Naive B cell (primary cell): ENCODE measurements around the gene PIGZ. TPM values are rescaled to one million over a fixed set of nuclear protein-coding genes. Genes with fewer than 3 reads are reported as not detected.

Experiments used
- ATAC-seq, 2 donors: fragments of 150-1000 bp; cut with Tn5 transposase; 2 replicates each; pipeline ENCODE4 v1.10.0; 2021; ENCODE audit warnings: low read depth in 2 of 2, mild to moderate bottlenecking in 2 of 2, moderate library complexity in 2 of 2
- DNase-seq: peaks from one replicate; pipeline ENCODE4 v3.0.0; 2022
- H3K27ac Mint-ChIP-seq, 6 donors: one replicate each; pipeline ENCODE4 v1.8.0; 2020 to 2022; ENCODE audit warnings: mild to moderate bottlenecking in 6 of 6, mixed read lengths in 6 of 6, moderate library complexity in 5 of 6, inconsistent platforms in 2 of 6
- H3K27me3 Mint-ChIP-seq, 3 donors: one replicate each; pipeline ENCODE4 v1.8.0; 2021 to 2022; ENCODE audit warnings: mixed read lengths in 3 of 3, mild to moderate bottlenecking in 1 of 3
- H3K36me3 Mint-ChIP-seq, 2 donors: one replicate each; pipeline ENCODE4 v1.8.0; 2020 to 2022; ENCODE audit warnings: mixed read lengths in 2 of 2, inconsistent platforms in 1 of 2, mild to moderate bottlenecking in 1 of 2
- H3K4me1 Mint-ChIP-seq, 3 donors: one replicate each; pipeline ENCODE4 v1.8.0; 2020 to 2022; ENCODE audit warnings: mixed read lengths in 3 of 3, inconsistent platforms in 1 of 3, mild to moderate bottlenecking in 1 of 3, moderate library complexity in 1 of 3
- H3K4me3 Mint-ChIP-seq, 8 donors: one replicate each; pipeline ENCODE4 v1.8.0; 2020 to 2022; ENCODE audit warnings: mild to moderate bottlenecking in 8 of 8, mixed read lengths in 8 of 8, moderate library complexity in 8 of 8, inconsistent platforms in 2 of 8
- H3K9me3 Mint-ChIP-seq, 7 donors: one replicate each; pipeline ENCODE4 v1.8.0; 2020 to 2022; ENCODE audit warnings: mixed read lengths in 7 of 7, mild to moderate bottlenecking in 5 of 7, inconsistent platforms in 2 of 7, moderate library complexity in 1 of 7
- polyA plus RNA-seq, 6 donors: library from polyadenylated mRNA; unstranded; fragments of 300-500 nt; fragmentation: Illumina TruSeq; gene quantifications; one replicate each; pipeline ENCODE4 v1.2.3, GENCODE V29; 2021; ENCODE audit warnings: low read depth in 6 of 6

Gene PIGZ, protein sequence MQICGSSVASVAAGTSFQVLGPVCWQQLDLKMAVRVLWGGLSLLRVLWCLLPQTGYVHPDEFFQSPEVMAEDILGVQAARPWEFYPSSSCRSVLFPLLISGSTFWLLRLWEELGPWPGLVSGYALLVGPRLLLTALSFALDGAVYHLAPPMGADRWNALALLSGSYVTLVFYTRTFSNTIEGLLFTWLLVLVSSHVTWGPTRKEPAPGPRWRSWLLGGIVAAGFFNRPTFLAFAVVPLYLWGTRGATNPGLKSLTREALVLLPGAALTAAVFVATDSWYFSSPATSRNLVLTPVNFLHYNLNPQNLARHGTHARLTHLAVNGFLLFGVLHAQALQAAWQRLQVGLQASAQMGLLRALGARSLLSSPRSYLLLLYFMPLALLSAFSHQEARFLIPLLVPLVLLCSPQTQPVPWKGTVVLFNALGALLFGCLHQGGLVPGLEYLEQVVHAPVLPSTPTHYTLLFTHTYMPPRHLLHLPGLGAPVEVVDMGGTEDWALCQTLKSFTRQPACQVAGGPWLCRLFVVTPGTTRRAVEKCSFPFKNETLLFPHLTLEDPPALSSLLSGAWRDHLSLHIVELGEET
- 1 to 10 TPM in 3 of 6 donors, under 1 TPM in 2, not detected in 1; 0.45 to 2.6 (median 1.1) TPM for polyA plus RNA-seq

DNA sequence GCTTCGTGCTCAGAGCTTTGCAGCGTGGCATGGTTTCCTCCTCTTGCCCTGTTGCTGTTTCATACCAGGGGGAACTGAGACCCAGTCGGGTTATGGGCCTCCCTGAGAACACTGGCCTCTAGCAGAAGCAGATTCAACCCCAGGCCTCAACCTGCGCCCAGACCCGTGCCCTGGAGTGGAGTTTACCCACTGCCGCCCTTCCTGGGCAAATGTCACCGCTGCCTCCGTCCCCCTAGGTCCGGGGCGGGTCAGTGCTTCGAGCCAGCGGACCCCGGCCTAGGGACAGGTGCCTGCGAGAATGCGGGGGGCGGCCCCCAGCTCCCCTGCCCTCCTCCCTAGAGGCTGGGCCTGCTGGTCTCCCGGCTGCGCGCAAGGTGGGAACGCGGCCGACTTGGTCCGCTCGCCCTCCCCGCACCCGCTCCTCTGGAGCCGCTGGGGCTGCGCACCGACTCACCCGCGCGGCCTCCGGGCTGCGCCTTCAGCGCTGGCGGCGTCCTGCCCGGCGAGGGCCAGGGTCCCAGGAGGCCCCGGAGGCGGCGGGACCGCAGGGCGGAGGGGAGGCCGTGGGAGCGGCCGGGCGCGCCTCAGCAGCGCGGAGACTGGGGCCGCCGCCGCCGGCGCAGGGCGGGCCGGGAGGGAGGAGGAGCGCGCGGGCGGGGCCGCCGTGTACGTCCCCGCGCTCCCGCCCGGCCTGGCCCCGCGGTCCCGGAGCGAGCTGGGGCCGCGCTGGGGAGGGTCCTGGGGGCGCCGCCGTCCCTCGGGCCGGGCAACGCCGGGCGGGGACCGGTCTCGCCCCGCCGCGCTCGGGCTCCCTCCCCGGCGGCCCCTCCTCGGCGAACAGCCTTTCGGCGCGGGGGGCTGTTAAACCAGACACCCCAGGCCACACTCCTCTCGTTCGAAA is at the start of gene PIGZ:
PIGZ (minus strand) TSS at position 601 of the 901 bp plus-strand sequence. CDS start 16,802 bp downstream, outside the sequence.
- ATAC-seq, result peak; percentile 67 to 68
- Mint-ChIP-seq H3K27ac (peak within 1 kb of the TSS in 4 of 6 donors; percentile 16 to 88 (median 80)), H3K9me3 (no peaks in the 10 kb centered on the region), H3K27me3 (peaks cover 0 to 10% (median 0%) of the 10 kb centered on the region in 3 donors), H3K4me3 (peak within 1 kb of the TSS; percentile 82 to 92 (median 88)), H3K36me3 (no peaks in the 10 kb centered on the region), H3K4me1 (peaks cover 6 to 27% (median 24%) of the 10 kb centered on the region in 3 donors)
- DNase-seq, result peak; percentile 42

DNA sequence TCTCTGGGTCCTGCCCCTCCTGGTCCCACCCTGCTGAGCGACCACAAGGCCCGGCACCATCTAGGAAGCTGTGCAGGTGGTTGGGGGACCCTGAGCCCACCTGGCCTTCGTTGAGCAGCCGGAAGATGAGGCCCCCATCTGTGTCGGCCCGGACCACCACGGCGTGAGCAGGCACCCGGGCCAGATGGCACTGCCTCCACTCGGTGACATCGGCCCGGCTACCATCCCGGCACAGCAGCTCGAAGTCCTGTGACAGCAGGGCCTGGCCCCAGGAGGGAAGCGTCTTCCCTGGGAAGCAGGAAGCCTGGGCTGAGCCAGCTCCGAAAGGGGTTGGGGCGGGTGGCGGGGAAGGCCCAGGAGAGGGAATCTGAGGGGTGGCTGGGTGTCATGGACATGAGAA is 48.4 kb upstream of the PIGZ start:
- no peak for DNase-seq

DNA sequence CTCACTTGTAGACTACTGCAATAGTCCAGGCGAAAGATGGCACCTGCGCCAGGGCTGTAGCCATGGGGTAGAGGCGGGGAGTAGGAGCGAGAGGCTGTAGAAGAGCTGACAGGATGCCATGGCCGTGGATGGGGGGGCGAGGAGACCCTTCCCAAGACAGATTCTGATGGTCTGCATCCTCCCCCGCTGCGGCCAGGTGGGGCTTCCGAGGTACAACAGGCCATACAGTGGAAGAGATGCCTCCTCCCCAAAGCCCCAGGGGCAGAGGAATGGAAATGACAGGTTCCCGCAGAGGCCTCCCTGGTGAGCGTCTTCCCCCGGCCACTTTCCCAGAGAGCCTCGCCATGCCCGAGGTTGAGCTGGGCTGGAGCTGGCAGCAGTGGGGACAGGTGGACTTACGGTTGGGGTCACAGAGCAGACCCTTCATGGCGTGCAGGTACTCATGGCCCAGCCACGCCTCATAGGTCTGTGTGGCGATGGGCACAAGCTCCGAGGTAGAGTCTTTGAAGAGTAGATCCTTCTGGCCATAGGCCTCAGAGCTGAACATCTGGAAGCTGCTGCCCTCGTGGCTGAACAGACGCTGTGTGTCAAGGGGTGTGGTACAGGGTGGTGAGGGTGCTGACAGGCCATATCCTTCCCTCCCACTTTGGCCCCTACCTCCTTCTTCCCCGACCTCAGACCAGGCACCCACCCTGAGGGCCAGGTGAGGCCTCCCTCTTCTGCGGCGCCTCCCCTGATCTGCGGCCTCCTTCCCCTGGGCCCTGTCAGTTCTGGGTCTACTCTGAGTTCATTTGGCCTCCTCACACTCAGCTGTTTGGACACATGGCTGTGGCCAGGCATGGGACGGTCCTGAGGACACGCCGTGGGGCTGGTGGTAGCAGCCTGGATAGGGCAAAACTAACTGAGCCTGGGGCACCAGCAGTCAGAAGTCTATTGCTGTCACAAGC is 47.4 kb upstream of the PIGZ start:
- ATAC-seq (no peak), DNase-seq (no peak)
- Mint-ChIP-seq H3K4me1 (no peaks in the 10 kb centered on the region), H3K27ac (no peak overlapping the region), H3K36me3 (no peaks in the 10 kb centered on the region), H3K4me3 (peak overlapping the region in 1 of 8 donors; percentile 15), H3K27me3 (peaks cover 0 to 13% (median 6%) of the 10 kb centered on the region in 3 donors), H3K9me3 (peaks cover 0 to 3% (median 0%) of the 10 kb centered on the region in 7 donors)

More for the DNA sequence above, 48.4 kb upstream of the PIGZ start:
- peaks cover 0 to 5% (median 0%) of the 10 kb centered on the region in 3 donors for H3K4me1 Mint-ChIP-seq
- H3K36me3 Mint-ChIP-seq, result no peaks in the 10 kb centered on the region
- peaks cover 0 to 17% (median 8%) of the 10 kb centered on the region in 3 donors for H3K27me3 Mint-ChIP-seq
- H3K9me3 Mint-ChIP-seq, result peaks cover 0 to 3% (median 0%) of the 10 kb centered on the region in 7 donors
- H3K4me3 Mint-ChIP-seq, result peak overlapping the region in 1 of 8 donors; percentile 47
- H3K27ac Mint-ChIP-seq, result no peak overlapping the region
- ATAC-seq, result no peak

DNA sequence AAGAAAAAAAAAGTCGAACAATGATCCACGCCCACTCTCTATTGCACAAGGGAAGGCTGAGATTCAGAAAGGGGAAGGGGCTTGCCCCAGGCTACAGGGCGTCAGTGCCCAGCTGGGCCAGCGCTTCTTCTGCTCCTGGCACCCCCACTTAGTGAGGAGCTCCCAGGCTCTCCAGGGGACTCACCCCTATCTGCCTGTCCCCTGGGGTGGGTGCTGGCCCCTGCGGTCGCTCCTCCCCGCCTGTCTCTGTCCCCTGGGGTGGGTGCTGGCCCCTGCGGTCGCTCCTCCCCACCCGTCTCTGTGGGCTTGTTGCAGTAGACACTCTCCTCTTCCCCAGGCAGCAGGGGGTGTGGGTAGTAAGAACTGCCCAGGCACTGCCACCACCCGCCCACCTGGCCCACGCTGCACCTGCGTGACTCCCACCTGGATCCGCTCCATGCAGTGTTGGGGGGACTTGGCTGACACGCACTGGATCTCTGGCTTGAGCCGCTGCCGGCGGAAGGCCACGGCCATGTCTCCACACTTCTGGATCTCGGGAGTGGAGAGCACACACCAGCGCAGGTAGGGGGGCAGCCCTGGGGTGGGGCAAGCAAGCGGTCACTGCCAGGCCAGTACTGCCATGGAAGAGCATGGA is 46.4 kb upstream of the PIGZ start:
- H3K9me3 Mint-ChIP-seq, result peaks cover 0 to 3% (median 0%) of the 10 kb centered on the region in 7 donors

DNA sequence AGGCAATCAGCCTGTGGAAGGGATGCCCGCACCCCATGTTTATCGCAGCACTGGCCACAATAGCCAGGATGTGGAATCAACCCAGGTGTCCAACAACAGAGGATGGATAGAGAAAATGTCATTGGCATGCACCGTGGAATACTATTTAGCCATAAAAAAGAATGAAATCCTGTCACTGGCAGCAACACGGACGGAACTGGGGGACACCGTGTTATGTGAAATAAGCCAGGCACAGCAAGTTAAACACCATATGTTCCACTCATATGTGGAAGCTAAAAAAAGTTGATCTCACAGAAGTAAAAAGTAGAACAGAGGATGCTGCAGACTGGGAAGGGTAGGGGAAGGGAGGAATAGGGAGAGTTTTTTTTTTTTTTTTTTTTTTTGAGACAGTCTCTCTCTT is 45.4 kb upstream of the PIGZ start:
- Mint-ChIP-seq H3K36me3 (no peaks in the 10 kb centered on the region), H3K27ac (no peak overlapping the region), H3K4me1 (no peaks in the 10 kb centered on the region), H3K4me3 (peak overlapping the region in 1 of 8 donors; percentile 21), H3K27me3 (peaks cover 0 to 14% (median 5%) of the 10 kb centered on the region in 3 donors), H3K9me3 (peaks cover 0 to 3% (median 0%) of the 10 kb centered on the region in 7 donors)
- DNase-seq (no peak), ATAC-seq (no peak)

More for the DNA sequence above, 46.4 kb upstream of the PIGZ start:
- DNase-seq (no peak), ATAC-seq (no peak)
- Mint-ChIP-seq H3K27ac (no peak overlapping the region), H3K4me3 (no peak overlapping the region), H3K36me3 (no peaks in the 10 kb centered on the region), H3K4me1 (no peaks in the 10 kb centered on the region), H3K27me3 (peaks cover 0 to 12% (median 10%) of the 10 kb centered on the region in 3 donors)

DNA sequence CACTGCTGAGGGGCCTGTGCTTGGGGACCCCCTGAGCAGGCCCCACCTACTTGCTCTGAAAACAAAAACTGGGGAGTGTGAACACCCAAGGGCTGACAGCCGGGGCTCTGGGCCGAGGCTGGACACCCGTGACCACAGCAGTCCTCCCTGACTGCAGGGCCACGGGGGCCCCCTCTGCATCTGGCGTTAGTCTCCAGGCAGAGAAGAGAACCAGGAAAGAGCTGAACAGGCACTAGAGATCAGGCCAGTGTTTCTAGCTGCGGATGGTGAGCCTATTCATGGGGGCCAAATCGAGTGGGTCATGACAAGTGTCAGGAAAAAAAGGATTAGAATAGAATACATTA is 43.9 kb upstream of the PIGZ start:
- Mint-ChIP-seq H3K27me3 (peaks cover 0 to 14% (median 5%) of the 10 kb centered on the region in 3 donors), H3K9me3 (peaks cover 0 to 3% (median 0%) of the 10 kb centered on the region in 7 donors), H3K27ac (no peak overlapping the region), H3K36me3 (no peaks in the 10 kb centered on the region), H3K4me3 (no peak overlapping the region), H3K4me1 (no peaks in the 10 kb centered on the region)
- ATAC-seq, result no peak
- no peak for DNase-seq

DNA sequence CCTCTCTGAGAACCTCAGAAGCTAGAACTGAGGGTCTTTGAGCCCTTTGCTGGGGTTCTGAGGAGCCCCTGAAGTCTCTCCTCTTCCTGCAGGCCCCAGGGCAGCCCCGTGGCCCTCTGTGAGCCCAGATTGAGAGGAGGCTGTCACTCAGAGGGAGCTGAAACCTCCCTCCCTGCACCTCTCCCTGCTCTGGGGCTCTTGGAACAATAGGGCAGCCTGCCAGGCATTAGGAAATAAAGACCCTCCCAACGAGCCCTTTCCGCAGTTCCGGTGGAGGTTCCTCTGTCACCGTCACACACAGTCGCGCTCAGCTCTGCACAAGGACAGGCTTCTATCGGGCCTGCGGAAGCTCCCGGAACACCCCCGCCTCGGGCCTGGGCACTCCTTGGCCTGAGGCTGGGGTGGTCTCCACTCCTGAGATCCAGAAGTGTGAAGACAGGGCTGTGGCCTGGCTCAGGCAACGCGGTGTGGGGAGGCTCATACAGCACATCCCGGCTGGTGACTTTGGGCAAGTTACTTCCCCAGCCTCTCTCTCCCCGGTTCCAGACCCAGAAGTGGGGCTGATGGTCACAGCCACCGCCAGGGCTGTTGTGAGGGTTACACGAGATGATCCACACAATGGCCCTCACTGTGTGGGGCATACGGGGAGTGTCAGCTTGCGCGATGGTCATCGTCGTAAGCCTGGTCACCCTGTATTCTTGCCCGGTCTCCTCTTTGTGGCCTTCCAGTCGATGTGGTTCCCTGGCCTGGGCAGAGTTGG is 43.3 kb upstream of the PIGZ start:
- no peak overlapping the region for H3K27ac Mint-ChIP-seq
- ATAC-seq, result no peak
- H3K4me1 Mint-ChIP-seq, result no peaks in the 10 kb centered on the region
- H3K9me3 Mint-ChIP-seq, result peaks cover 0 to 3% (median 0%) of the 10 kb centered on the region in 7 donors
- DNase-seq, result no peak
- peaks cover 0 to 14% (median 5%) of the 10 kb centered on the region in 3 donors for H3K27me3 Mint-ChIP-seq
- no peaks in the 10 kb centered on the region for H3K36me3 Mint-ChIP-seq
- H3K4me3 Mint-ChIP-seq, result no peak overlapping the region

DNA sequence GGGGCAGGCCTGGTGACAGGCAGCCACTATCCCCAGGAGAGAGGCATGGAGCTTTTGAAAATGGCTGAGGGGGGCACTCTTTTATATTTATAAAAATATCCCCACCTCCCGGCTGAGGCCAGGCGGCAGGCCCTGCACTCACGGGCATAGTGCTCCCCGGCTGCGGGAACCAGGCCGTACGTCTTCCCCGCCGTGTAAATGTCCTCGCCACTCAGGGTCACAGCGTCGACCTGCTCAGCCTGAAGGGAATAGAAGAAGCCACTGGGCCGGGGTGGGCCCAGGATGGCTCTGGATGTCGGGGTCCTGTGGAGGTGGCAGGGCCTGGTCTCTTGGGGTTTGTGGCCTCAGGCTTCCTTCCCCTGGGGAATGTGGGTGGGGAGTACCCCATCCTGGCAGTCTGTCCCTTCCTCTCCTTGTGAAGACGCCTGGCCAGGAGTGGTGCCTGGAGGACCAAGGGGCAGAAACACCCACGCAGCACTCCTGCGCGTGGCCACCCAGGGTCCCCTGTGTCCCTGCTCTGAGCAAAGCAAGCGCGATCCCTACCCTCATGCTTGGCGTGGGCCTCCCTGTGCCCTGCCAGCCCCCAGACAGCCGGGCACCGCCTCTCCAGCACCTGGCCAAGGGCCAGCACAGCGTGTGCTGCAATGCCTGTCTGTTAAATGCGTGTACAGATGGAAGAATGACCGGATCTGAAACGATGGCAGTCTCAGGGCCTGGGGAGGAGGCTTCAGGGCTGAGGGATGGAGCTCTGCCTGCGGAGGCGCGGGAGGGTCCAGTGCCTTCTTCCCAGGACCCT is 42.1 kb upstream of the PIGZ start:
- Mint-ChIP-seq H3K36me3 (no peaks in the 10 kb centered on the region), H3K27me3 (peaks cover under 1 to 23% (median 5%) of the 10 kb centered on the region in 3 donors), H3K4me1 (no peaks in the 10 kb centered on the region), H3K4me3 (no peak overlapping the region), H3K27ac (peak overlapping the region in 1 of 6 donors; percentile 81), H3K9me3 (peaks cover 0 to 3% (median 0%) of the 10 kb centered on the region in 7 donors)
- DNase-seq (no peak), ATAC-seq (no peak)

DNA sequence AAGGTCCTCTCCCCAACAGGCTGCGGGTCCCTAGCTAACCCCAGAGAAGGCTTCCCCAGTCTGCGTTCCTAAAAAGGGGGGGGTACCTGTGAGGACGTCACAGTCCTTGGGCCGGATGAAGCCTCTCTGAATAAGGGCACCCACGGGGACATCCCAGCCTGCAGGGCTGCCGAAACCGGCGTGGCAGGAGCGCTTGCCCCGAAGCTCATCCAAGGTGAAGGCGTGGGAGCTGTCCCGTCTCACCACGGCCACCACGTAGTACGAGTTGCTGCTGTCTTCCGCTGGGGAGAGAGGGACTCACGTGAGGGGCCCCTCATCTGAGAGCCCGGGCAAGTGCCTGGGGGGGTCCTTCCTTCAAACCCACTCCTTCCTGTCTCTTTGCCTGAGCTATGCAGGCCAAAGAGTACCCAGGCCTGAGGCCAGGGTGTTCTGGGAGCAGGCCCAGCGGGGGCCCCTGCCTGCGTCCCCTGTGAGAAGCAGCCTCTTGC is 40.9 kb upstream of the PIGZ start:
- ATAC-seq, result no peak
- Mint-ChIP-seq H3K4me3 (no peak overlapping the region), H3K9me3 (peaks cover 0 to 3% (median 0%) of the 10 kb centered on the region in 7 donors), H3K27me3 (peaks cover 12 to 35% (median 15%) of the 10 kb centered on the region in 3 donors), H3K36me3 (no peaks in the 10 kb centered on the region), H3K27ac (no peak overlapping the region), H3K4me1 (peaks cover 0 to 4% (median 0%) of the 10 kb centered on the region in 3 donors)
- no peak for DNase-seq

DNA sequence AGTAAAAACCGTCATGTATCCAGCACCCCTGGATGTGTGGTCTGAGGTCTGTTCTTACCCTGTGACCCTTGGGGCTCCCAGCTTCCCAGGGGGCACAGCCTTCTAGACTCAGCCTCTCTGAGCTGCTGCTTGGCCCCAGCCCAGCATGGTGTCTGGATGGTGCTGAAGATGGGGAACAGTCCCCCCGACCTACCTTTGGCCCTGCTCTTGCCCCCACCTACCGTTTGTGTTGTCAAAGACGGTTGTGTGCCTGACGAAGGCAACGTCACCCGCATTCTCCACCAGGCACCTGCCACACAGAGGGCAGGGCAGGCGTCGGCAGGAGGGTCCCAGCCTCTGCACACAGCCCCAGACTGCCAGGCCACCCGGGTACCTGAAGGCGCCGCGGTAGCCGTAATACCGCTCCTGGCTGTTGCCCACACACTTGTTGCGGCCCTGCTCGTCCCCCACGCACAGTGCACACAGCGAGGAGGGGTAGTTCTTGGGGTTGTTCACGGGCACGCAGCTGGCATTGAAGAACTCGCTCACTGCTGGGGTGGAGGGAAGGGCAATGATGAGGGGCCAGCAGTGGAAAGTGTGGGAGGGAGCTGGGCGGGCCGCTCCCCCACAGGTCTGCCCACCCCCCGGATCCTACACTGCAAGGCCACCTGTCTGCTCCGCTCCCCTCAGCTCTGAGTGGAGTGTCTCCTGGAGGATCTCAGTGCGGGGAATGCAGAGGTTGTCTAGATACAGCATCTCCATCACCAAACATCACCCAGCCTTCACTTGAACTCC is 40.0 kb upstream of the PIGZ start:
- Mint-ChIP-seq H3K27me3 (peaks cover 13 to 35% (median 15%) of the 10 kb centered on the region in 3 donors), H3K4me1 (peaks cover 0 to 7% (median 6%) of the 10 kb centered on the region in 3 donors), H3K4me3 (no peak overlapping the region), H3K27ac (no peak overlapping the region), H3K9me3 (no peaks in the 10 kb centered on the region), H3K36me3 (no peaks in the 10 kb centered on the region)
- ATAC-seq (no peak), DNase-seq (no peak)
